Trophoblast cell (in vitro differentiated cells and primary cell): ENCODE data around the gene RAB41.

Source experiments
- DNase-seq, 2 donors: peaks; one replicate each; pipeline ENCODE4 v3.0.0-alpha.2; 2016
- H2AFZ ChIP-seq: 2 replicates; pipeline ENCODE4 v1.6.1; 2013; ENCODE audit warnings: low read length, moderate library complexity, mild to moderate bottlenecking; ENCODE audit not compliant: insufficient read depth, poor library complexity
- H2AK5ac ChIP-seq: 2 replicates; pipeline ENCODE4 v1.6.1; 2013; ENCODE audit warnings: mild to moderate bottlenecking, low read length
- H2BK120ac ChIP-seq: 2 replicates; pipeline ENCODE4 v1.6.1; 2013; ENCODE audit warnings: low read length, mild to moderate bottlenecking, moderate library complexity; ENCODE audit not compliant: insufficient read depth, poor library complexity
- H2BK12ac ChIP-seq: 2 replicates; pipeline ENCODE4 v1.6.1; 2013; ENCODE audit warnings: mild to moderate bottlenecking, low read length, moderate library complexity
- H2BK5ac ChIP-seq: 2 replicates; pipeline ENCODE4 v1.6.1; 2013; ENCODE audit warnings: low read length, low read depth, moderate library complexity, mild to moderate bottlenecking; ENCODE audit not compliant: poor library complexity
- H3K14ac ChIP-seq: 2 replicates; pipeline ENCODE4 v1.6.1; 2013; ENCODE audit warnings: mild to moderate bottlenecking, low read length
- H3K18ac ChIP-seq: 2 replicates; pipeline ENCODE4 v1.6.1; 2013; ENCODE audit warnings: mild to moderate bottlenecking, low read length
- H3K23ac ChIP-seq: 2 replicates; pipeline ENCODE4 v1.6.1; 2013; ENCODE audit warnings: low read length
- H3K27ac ChIP-seq: 2 replicates; pipeline ENCODE4 v1.5.1; 2013; ENCODE audit warnings: low read depth, mild to moderate bottlenecking, inconsistent platforms, low read length, moderate library complexity
- H3K27me3 ChIP-seq: 2 replicates; pipeline ENCODE4 v1.6.1; 2013; ENCODE audit warnings: inconsistent platforms, mild to moderate bottlenecking, low read length, moderate library complexity; ENCODE audit not compliant: insufficient read depth
- H3K36me3 ChIP-seq, 2 experiments: 1 replicate in 1 of 2; 2 replicates in 1 of 2; pipeline ENCODE4 v1.6.1; 2013; ENCODE audit warnings: low read length in 2 of 2, mild to moderate bottlenecking in 2 of 2, moderate library complexity in 1 of 2; ENCODE audit not compliant: insufficient read depth in 2 of 2, control insufficient read depth in 1 of 2
- H3K4ac ChIP-seq: 2 replicates; pipeline ENCODE4 v1.6.1; 2013; ENCODE audit warnings: low read depth, mild to moderate bottlenecking, low read length, moderate library complexity
- H3K4me1 ChIP-seq, 2 experiments: 1 replicate in 1 of 2; 2 replicates in 1 of 2; pipeline ENCODE4 v1.6.1; 2013; ENCODE audit warnings: low read length in 2 of 2, mild to moderate bottlenecking in 2 of 2, moderate library complexity in 1 of 2; ENCODE audit not compliant: insufficient read depth in 2 of 2, control insufficient read depth in 1 of 2
- H3K4me2 ChIP-seq: 2 replicates; pipeline ENCODE4 v1.6.1; 2013; ENCODE audit warnings: inconsistent platforms, mild to moderate bottlenecking, low read length, moderate library complexity
- H3K4me3 ChIP-seq: 2 replicates; pipeline ENCODE4 v1.5.1; 2013; ENCODE audit warnings: mild to moderate bottlenecking, low read depth, low read length, inconsistent platforms
- H3K79me1 ChIP-seq: one replicate; pipeline ENCODE4 v1.6.1; 2013; ENCODE audit warnings: low read length
- H3K79me2 ChIP-seq: 2 replicates; pipeline ENCODE4 v1.6.1; 2013; ENCODE audit warnings: low read length, mild to moderate bottlenecking; ENCODE audit not compliant: control insufficient read depth, insufficient read depth, poor library complexity
- H3K9ac ChIP-seq: 2 replicates; pipeline ENCODE4 v1.6.1; 2013; ENCODE audit warnings: mild to moderate bottlenecking, low read length
- H3K9me3 ChIP-seq: 2 replicates; pipeline ENCODE4 v1.6.1; 2013; ENCODE audit warnings: low read depth, mild to moderate bottlenecking, control low read depth, inconsistent platforms, low read length; ENCODE audit not compliant: insufficient read depth
- H4K12ac ChIP-seq: 2 replicates; pipeline ENCODE4 v1.6.1; 2013; ENCODE audit warnings: low read depth, mild to moderate bottlenecking, low read length, moderate library complexity
- H4K8ac ChIP-seq: 2 replicates; pipeline ENCODE4 v1.6.1; 2013; ENCODE audit warnings: low read depth, mild to moderate bottlenecking, low read length, moderate library complexity
- H4K91ac ChIP-seq: one replicate; pipeline ENCODE4 v1.6.1; 2013; ENCODE audit warnings: low read depth, mild to moderate bottlenecking, low read length, moderate library complexity
- WGBS: extraction: QIAGEN DNeasy Blood & Tissue Kit; methylation state at CpG from one replicate; pipeline ENCODE4 v1.1.7; 2013; ENCODE audit warnings: missing lambda C conversion rate; ENCODE audit not compliant: insufficient read length, insufficient coverage; ENCODE audit errors: extremely low coverage; 5-methylcytosine and 5-hydroxymethylcytosine counted together

Gene RAB41

GRCh38 chrX:70289168-70289792, 7.3 kb downstream of the RAB41 start:
- Histone ChIP-seq H3K18ac (peak overlapping the region; percentile 75), H3K9ac (peak overlapping the region; percentile 86), H3K9me3 (no peaks in the 10 kb centered on the region), H3K14ac (peak overlapping the region; percentile 73), H3K4me1 (peaks cover 3% of the 10 kb centered on the region in 2 experiments), H3K27ac (no peak overlapping the region), H4K91ac (peak overlapping the region; percentile 37), H3K79me1 (peaks cover 5% of the 10 kb centered on the region), H3K4me3 (peak overlapping the region; percentile 96), H3K36me3 (peaks cover 3 to 9% of the 10 kb centered on the region in 2 experiments), H4K8ac (peak overlapping the region; percentile 92), H2BK12ac (no peak overlapping the region), H2BK5ac (no peak overlapping the region), H2AK5ac (no peak overlapping the region), H3K79me2 (no peaks in the 10 kb centered on the region), H3K4ac (peak overlapping the region; percentile 3), H3K23ac (no peak overlapping the region), H4K12ac (no peak overlapping the region), H3K4me2 (peak overlapping the region; percentile 78), H2AFZ (peak overlapping the region; percentile 66), H2BK120ac (no peak overlapping the region), H3K27me3 (no peaks in the 10 kb centered on the region)
- peak in 1 of 2 donors; percentile 1 for DNase-seq
- WGBS: no CpG with 5 or more reads among the region's 11 CpGs

GRCh38 chrX:70289793-70290770, 8.1 kb downstream of the RAB41 start, which contains the start of the genes KIF4A and PDZD11:
KIF4A (plus strand) TSS chrX:70290104; CDS start chrX:70290459, 355 bp downstream.
PDZD11 (minus strand) TSS chrX:70289927; CDS start chrX:70289341, 586 bp downstream.
- DNase-seq: peak; percentile 77 to 82
- Histone ChIP-seq H3K27ac (peak within 1 kb of the TSS; percentile 33), H3K79me2 (no peaks in the 10 kb centered on the region), H4K91ac (peak within 1 kb of the TSS; percentile 77), H2AFZ (peak within 1 kb of the TSS; percentile 90), H3K4me1 (peaks cover 3% of the 10 kb centered on the region in 2 experiments), H3K36me3 (peaks cover 6 to 9% of the 10 kb centered on the region in 2 experiments), H4K8ac (peak within 1 kb of the TSS; percentile 92), H3K18ac (peak within 1 kb of the TSS; percentile 75), H4K12ac (peak within 1 kb of the TSS; percentile 43), H3K4me2 (peak within 1 kb of the TSS; percentile 78), H3K27me3 (no peaks in the 10 kb centered on the region), H3K9ac (peak within 1 kb of the TSS; percentile 86), H3K23ac (no peak within 1 kb of the TSS), H3K4ac (peak within 1 kb of the TSS; percentile 46), H3K4me3 (peak within 1 kb of the TSS; percentile 96), H2BK5ac (peak within 1 kb of the TSS; percentile 63), H3K79me1 (peaks cover 5% of the 10 kb centered on the region), H2AK5ac (no peak within 1 kb of the TSS), H3K9me3 (no peaks in the 10 kb centered on the region), H2BK120ac (peak within 1 kb of the TSS; percentile 72), H3K14ac (peak within 1 kb of the TSS; percentile 73), H2BK12ac (no peak within 1 kb of the TSS)
- WGBS: no CpG with 5 or more reads among the region's 62 CpGs

DNA sequence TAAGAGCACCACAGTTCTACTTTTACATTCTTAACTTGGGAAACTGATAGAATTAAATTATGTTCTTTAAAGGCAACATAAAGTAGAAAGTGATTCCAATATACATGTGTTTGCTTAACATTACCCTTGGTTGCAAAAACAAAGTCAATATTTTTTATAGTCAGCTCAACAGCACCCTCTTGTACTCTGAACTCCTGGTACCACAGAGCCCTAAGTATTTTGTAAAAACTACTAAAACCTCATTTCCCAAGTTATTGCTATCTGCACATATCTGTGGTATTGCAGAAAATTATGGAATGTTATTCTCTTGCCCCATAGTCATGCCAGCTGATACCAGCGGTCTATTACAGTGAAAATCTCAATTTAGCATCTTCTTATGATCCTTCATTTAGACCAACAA, 10.8 kb downstream of the RAB41 start:
- DNase-seq: no peak
- no peak overlapping the region for H3K14ac ChIP-seq
- peaks cover 0 to 3% of the 10 kb centered on the region in 2 experiments for H3K36me3 ChIP-seq
- H3K9me3 ChIP-seq: no peaks in the 10 kb centered on the region
- H3K79me1 ChIP-seq: peaks cover 5% of the 10 kb centered on the region
- H2BK12ac ChIP-seq: no peak overlapping the region
- no peak overlapping the region for H4K12ac ChIP-seq
- H4K8ac ChIP-seq: no peak overlapping the region
- H3K4me3 ChIP-seq: no peak overlapping the region
- H3K79me2 ChIP-seq: no peaks in the 10 kb centered on the region
- H3K23ac ChIP-seq: no peak overlapping the region
- no peak overlapping the region for H2AFZ ChIP-seq
- no peak overlapping the region for H2AK5ac ChIP-seq
- H3K4ac ChIP-seq: no peak overlapping the region
- H2BK120ac ChIP-seq: no peak overlapping the region
- H3K9ac ChIP-seq: no peak overlapping the region
- WGBS: no CpG with 5 or more reads among the region's 1 CpG
- no peak overlapping the region for H2BK5ac ChIP-seq
- no peaks in the 10 kb centered on the region for H3K27me3 ChIP-seq
- H3K4me1 ChIP-seq: peaks cover 3% of the 10 kb centered on the region in 2 experiments
- H4K91ac ChIP-seq: no peak overlapping the region
- H3K27ac ChIP-seq: no peak overlapping the region
- no peak overlapping the region for H3K18ac ChIP-seq
- H3K4me2 ChIP-seq: no peak overlapping the region

- H3K4me1 ChIP-seq: peaks cover 3% of the 10 kb centered on the region in 2 experiments
- H3K27ac ChIP-seq: no peak overlapping the region
- no peak overlapping the region for H3K9ac ChIP-seq
- peaks cover 5% of the 10 kb centered on the region for H3K79me1 ChIP-seq
- no peak overlapping the region for H2BK120ac ChIP-seq
- no peak overlapping the region for H2AFZ ChIP-seq
- no peak overlapping the region for H3K4me2 ChIP-seq
- H3K4me3 ChIP-seq: no peak overlapping the region
- no peak overlapping the region for H4K91ac ChIP-seq
- H3K9me3 ChIP-seq: no peaks in the 10 kb centered on the region
- H3K18ac ChIP-seq: no peak overlapping the region
- H2BK5ac ChIP-seq: no peak overlapping the region
- no peaks in the 10 kb centered on the region for H3K27me3 ChIP-seq
- H4K12ac ChIP-seq: no peak overlapping the region
- H4K8ac ChIP-seq: no peak overlapping the region
- DNase-seq: no peak
- no peak overlapping the region for H2BK12ac ChIP-seq
- no peak overlapping the region for H3K14ac ChIP-seq
- no CpG with 5 or more reads among the region's 5 CpGs for WGBS
- no peak overlapping the region for H3K23ac ChIP-seq
- peaks cover 0 to 8% of the 10 kb centered on the region in 2 experiments for H3K36me3 ChIP-seq
- no peaks in the 10 kb centered on the region for H3K79me2 ChIP-seq
- H2AK5ac ChIP-seq: no peak overlapping the region
- no peak overlapping the region for H3K4ac ChIP-seq
These were observed 11.6 kb downstream of the RAB41 start for GRCh38 chrX:70293621-70294020.
